Lung microvascular endothelial cell (primary cell): Measurements from ENCODE around the gene ABCC3. TPM values are rescaled to one million over a fixed set of nuclear protein-coding genes. Genes with fewer than 3 reads are reported as not detected.
"Not testable (repeated sequence)": the region's sequence is repeated elsewhere in the genome, so short reads cannot be mapped to it uniquely, and the experiment has no call there.

ENCODE experiments used
- DNase-seq, 2 donors: peaks; one replicate each; pipeline versions ENCODE4 v3.0.0 to v3.0.0-alpha.2; 2010; ENCODE audit warnings: low read depth in 2 of 2
- total RNA-seq: library from RNA; depleted of rRNA; stranded (reverse); fragments of >200 nt; gene quantifications from 2 replicates; pipeline ENCODE4 v1.2.1, GENCODE V29; 2014

The ABCC3 gene
- total RNA-seq, 1 donor from 2014 or later = 0.40 TPM

- no peak for DNase-seq
Measured at GRCh38 chr17:50697663-50698272, 63.1 kb downstream of the ABCC3 start.

- no peak for DNase-seq
Measured at GRCh38 chr17:50699410-50699809, 64.7 kb downstream of the ABCC3 start.

- DNase-seq = no peak
Measured at GRCh38 chr17:50703162-50703561, 68.5 kb downstream of the ABCC3 start.

GRCh38 chr17:50707289-50708049 is 72.8 kb downstream of the ABCC3 start, which contains the start of gene ANKRD40:
Gene ANKRD40, minus strand, starts transcription at chr17:50707914. Its CDS starts 260 bp downstream, at chr17:50707654.
- peak; percentile 93 to 95 for DNase-seq

- peak; percentile 23 to 38 for DNase-seq
Measured at GRCh38 chr17:50708050-50709000, 73.6 kb downstream of the ABCC3 start.

GRCh38 chr17:50709053-50709452 is 74.4 kb downstream of the ABCC3 start:
- DNase-seq = not testable (repeated sequence)

- no peak for DNase-seq
Measured at GRCh38 chr17:50710025-50710424, 75.3 kb downstream of the ABCC3 start.

- no peak for DNase-seq
Measured at GRCh38 chr17:50710650-50711049, 76.0 kb downstream of the ABCC3 start.

- DNase-seq = no peak
Measured at GRCh38 chr17:50712641-50713040, 78.0 kb downstream of the ABCC3 start.

- no peak for DNase-seq
Measured at GRCh38 chr17:50715471-50715870, 80.8 kb downstream of the ABCC3 start.

- peak; percentile 95 to 96 for DNase-seq
Measured at GRCh38 chr17:50719144-50719923, 84.7 kb downstream of the ABCC3 start, which contains the start of gene LUC7L3. Gene LUC7L3, plus strand, starts transcription at chr17:50719603. Its CDS starts 130 bp downstream, at chr17:50719733.

GRCh38 chr17:50719924-50720794 is 85.5 kb downstream of the ABCC3 start:
- DNase-seq = peak in 1 of 2 donors; percentile 9

- peak; percentile 17 to 40 for DNase-seq
Measured at GRCh38 chr17:50721194-50722010, 86.7 kb downstream of the ABCC3 start.

- no peak for DNase-seq
Measured at GRCh38 chr17:50722746-50723145, 88.1 kb downstream of the ABCC3 start.

GRCh38 chr17:50724622-50725021 is 89.9 kb downstream of the ABCC3 start:
- DNase-seq = not testable (repeated sequence)

GRCh38 chr17:50725769-50726655 is 91.3 kb downstream of the ABCC3 start:
- no peak for DNase-seq

GRCh38 chr17:50728112-50728429 is 93.4 kb downstream of the ABCC3 start:
- no peak for DNase-seq
